ENCODE measurements around the gene PROP1.
"Not testable (repeated sequence)": the region's sequence is repeated elsewhere in the genome, so short reads cannot be mapped to it uniquely, and the experiment has no call there.

GRCh38 chr5:177972014-177972413 lies 24.0 kb downstream of the PROP1 start:
- not testable (repeated sequence) for TF ChIP-seq CTCF (conservative IDR thresholded peaks at IDR 0.05; ENCODE audit: low read depth, low read length); FOS (IDR thresholded peaks at IDR 0.05; ENCODE audit: low read depth, low read length); POLR2A (IDR thresholded peaks at IDR 0.05; ENCODE audit: low read depth, low read length); CHD1 (IDR thresholded peaks at IDR 0.05; ENCODE audit: low read depth, low read length); RAD21 (IDR thresholded peaks at IDR 0.05; ENCODE audit: low read length); NFE2L2 (IDR thresholded peaks at IDR 0.05; ENCODE audit: low read depth, low read length); USF2 (IDR thresholded peaks at IDR 0.05; ENCODE audit: low read depth, low read length); CEBPB (IDR thresholded peaks at IDR 0.05; ENCODE audit: low read depth, low read length); MAFK (IDR thresholded peaks at IDR 0.05; ENCODE audit: low read depth, low read length); MXI1 (IDR thresholded peaks at IDR 0.05; ENCODE audit: borderline replicate concordance, low read depth, low read length); RCOR1 (IDR thresholded peaks at IDR 0.05; ENCODE audit: insufficient replicate concordance, low read length); SMC3 (IDR thresholded peaks at IDR 0.05; ENCODE audit: low read depth, low read length); ELK1 (IDR thresholded peaks at IDR 0.05; ENCODE audit: borderline replicate concordance, low read depth, low read length); MAZ (IDR thresholded peaks at IDR 0.05; ENCODE audit: borderline replicate concordance, low read depth, low read length)
